IPS DF 6.9 (cell line): ENCODE data around the gene ZBP1.

ENCODE experiments used
- DNase-seq: peaks from one replicate; pipeline ENCODE4 v3.0.0-alpha.2; 2013; ENCODE audit warnings: low read depth, low spot score
- H3K27ac ChIP-seq: one replicate; pipeline ENCODE4 v1.5.1; 2013; ENCODE audit warnings: low read length, control low read depth
- H3K27me3 ChIP-seq: 2 replicates; pipeline ENCODE4 v1.6.1; 2013; ENCODE audit warnings: mild to moderate bottlenecking, low read length; ENCODE audit not compliant: control insufficient read depth, insufficient read depth
- H3K36me3 ChIP-seq: 2 replicates; pipeline ENCODE4 v1.6.1; 2013; ENCODE audit warnings: low read length; ENCODE audit not compliant: control insufficient read depth, insufficient read depth
- H3K4me1 ChIP-seq: 2 replicates; pipeline ENCODE4 v1.6.1; 2013; ENCODE audit warnings: low read length; ENCODE audit not compliant: control insufficient read depth, insufficient read depth
- H3K4me3 ChIP-seq: 2 replicates; pipeline ENCODE4 v1.5.1; 2013; ENCODE audit warnings: mild to moderate bottlenecking, low read length
- H3K9me3 ChIP-seq: 2 replicates; pipeline ENCODE4 v1.6.1; 2013; ENCODE audit warnings: low read length, inconsistent platforms; ENCODE audit not compliant: control insufficient read depth, insufficient read depth
- WGBS: extraction: QIAGEN DNeasy Blood & Tissue Kit; methylation state at CpG from one replicate; pipeline ENCODE4 v1.1.7; 2013; ENCODE audit warnings: mixed read lengths, missing lambda C conversion rate; ENCODE audit not compliant: insufficient read length, insufficient coverage; 5-methylcytosine and 5-hydroxymethylcytosine counted together

The ZBP1 gene

DNA sequence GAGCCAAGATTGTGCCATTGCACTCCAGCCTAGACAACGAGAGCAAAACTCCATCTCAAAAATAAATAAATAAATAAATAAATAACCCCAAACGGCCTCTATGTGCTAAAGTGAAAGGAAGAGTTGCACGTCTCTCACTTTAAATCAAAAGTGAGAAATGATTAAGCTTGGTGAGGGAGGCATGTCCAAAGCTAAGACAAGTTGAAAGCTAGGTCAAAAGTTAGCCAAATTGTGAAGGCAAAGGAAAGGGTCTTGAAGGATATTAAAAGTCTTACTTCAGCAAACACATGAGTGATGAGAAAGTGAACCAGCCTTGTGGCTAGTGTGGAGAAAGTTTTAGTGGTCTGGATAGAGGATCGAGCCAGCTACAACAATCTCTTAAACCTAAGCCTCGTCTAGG lies 14.3 kb downstream of the ZBP1 start:
- H3K27me3 ChIP-seq = no peaks in the 10 kb centered on the region
- H3K9me3 ChIP-seq = no peaks in the 10 kb centered on the region
- H3K4me1 ChIP-seq = 0 out of 2 replicates have a peak, but pooled peaks cover 2% of the 10 kb centered on the region
- H3K36me3 ChIP-seq = no peaks in the 10 kb centered on the region
- DNase-seq = no peak
- no peak overlapping the region for H3K4me3 ChIP-seq
- no CpG with 5 or more reads among the region's 5 CpGs for WGBS
- H3K27ac ChIP-seq = no peak overlapping the region

- H3K36me3 ChIP-seq = no peaks in the 10 kb centered on the region
- no peak for DNase-seq
- H3K27ac ChIP-seq = no peak overlapping the region
- no peaks in the 10 kb centered on the region for H3K9me3 ChIP-seq
- H3K4me1 ChIP-seq = 0 out of 2 replicates have a peak, but pooled peaks cover 2% of the 10 kb centered on the region
- H3K4me3 ChIP-seq = no peak overlapping the region
- no CpG with 5 or more reads among the region's 5 CpGs for WGBS
- no peaks in the 10 kb centered on the region for H3K27me3 ChIP-seq
These were observed 15.2 kb downstream of the ZBP1 start for GRCh38 chr20:57605045-57605444.

- Histone ChIP-seq H3K36me3 (no peaks in the 10 kb centered on the region), H3K27me3 (no peaks in the 10 kb centered on the region), H3K27ac (no peak overlapping the region), H3K4me3 (no peak overlapping the region), H3K4me1 (0 out of 2 replicates have a peak, but pooled peaks cover under 1% of the 10 kb centered on the region), H3K9me3 (no peaks in the 10 kb centered on the region)
- no peak for DNase-seq
- no CpG with 5 or more reads among the region's 10 CpGs for WGBS
These were observed 17.1 kb downstream of the ZBP1 start for GRCh38 chr20:57603120-57603519.

GRCh38 chr20:57601737-57602136 lies 18.5 kb downstream of the ZBP1 start:
- no peak for DNase-seq
- Histone ChIP-seq H3K36me3 (no peaks in the 10 kb centered on the region), H3K27ac (no peak overlapping the region), H3K9me3 (no peaks in the 10 kb centered on the region), H3K4me3 (no peak overlapping the region), H3K27me3 (no peaks in the 10 kb centered on the region), H3K4me1 (0 out of 2 replicates have a peak, but pooled peaks cover 1% of the 10 kb centered on the region)
- no CpG with 5 or more reads among the region's 5 CpGs for WGBS

- no peaks in the 10 kb centered on the region for H3K9me3 ChIP-seq
- no CpG with 5 or more reads among the region's 2 CpGs for WGBS
- no peak for DNase-seq
- no peaks in the 10 kb centered on the region for H3K27me3 ChIP-seq
- no peak overlapping the region for H3K4me3 ChIP-seq
- 0 out of 2 replicates have a peak, but pooled peaks cover 1% of the 10 kb centered on the region for H3K4me1 ChIP-seq
- H3K36me3 ChIP-seq = no peaks in the 10 kb centered on the region
- H3K27ac ChIP-seq = no peak overlapping the region
These were observed 19.0 kb downstream of the ZBP1 start for GRCh38 chr20:57601211-57601570.

GRCh38 chr20:57600320-57601210 lies 19.7 kb downstream of the ZBP1 start:
- H3K4me3 ChIP-seq = no peak overlapping the region
- no peak overlapping the region for H3K27ac ChIP-seq
- WGBS = no CpG with 5 or more reads among the region's 13 CpGs
- H3K36me3 ChIP-seq = no peaks in the 10 kb centered on the region
- H3K9me3 ChIP-seq = no peaks in the 10 kb centered on the region
- no peak for DNase-seq
- H3K27me3 ChIP-seq = no peaks in the 10 kb centered on the region
- H3K4me1 ChIP-seq = 0 out of 2 replicates have a peak, but pooled peaks cover 1% of the 10 kb centered on the region

DNA sequence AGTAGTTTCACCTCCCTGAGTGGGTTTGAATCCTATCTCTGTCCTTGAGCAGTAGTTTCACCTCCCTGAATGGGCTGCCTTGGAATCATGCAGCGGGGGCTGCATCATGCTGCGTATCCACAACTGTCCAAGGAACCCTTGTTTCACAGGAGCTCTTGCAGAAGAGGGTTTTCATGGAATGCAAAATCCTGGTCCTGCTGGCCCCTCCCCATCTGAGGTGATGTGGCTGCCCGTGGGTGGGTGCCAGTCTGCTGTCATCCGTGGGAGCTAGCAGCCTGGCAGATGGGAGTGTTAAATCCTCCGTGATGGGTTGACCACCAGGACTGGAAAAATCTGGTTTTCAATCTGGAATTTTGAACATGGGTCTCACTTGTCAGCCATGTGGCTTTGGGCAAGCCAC lies 21.7 kb downstream of the ZBP1 start:
- DNase-seq = no peak
- Histone ChIP-seq H3K36me3 (no peaks in the 10 kb centered on the region), H3K4me3 (no peak overlapping the region), H3K4me1 (0 out of 2 replicates have a peak, but pooled peaks cover 1% of the 10 kb centered on the region), H3K27ac (no peak overlapping the region), H3K9me3 (no peaks in the 10 kb centered on the region), H3K27me3 (no peaks in the 10 kb centered on the region)
- no CpG with 5 or more reads among the region's 5 CpGs for WGBS

- WGBS = no CpG with 5 or more reads among the region's 10 CpGs
- DNase-seq = no peak
- Histone ChIP-seq H3K4me1 (0 out of 2 replicates have a peak, but pooled peaks cover 1% of the 10 kb centered on the region), H3K27ac (no peak overlapping the region), H3K4me3 (no peak overlapping the region), H3K9me3 (no peaks in the 10 kb centered on the region), H3K36me3 (no peaks in the 10 kb centered on the region), H3K27me3 (no peaks in the 10 kb centered on the region)
These were observed 22.2 kb downstream of the ZBP1 start for GRCh38 chr20:57598060-57598459.

GRCh38 chr20:57596998-57597939 lies 23.0 kb downstream of the ZBP1 start:
- no CpG with 5 or more reads among the region's 39 CpGs for WGBS
- no peaks in the 10 kb centered on the region for H3K9me3 ChIP-seq
- DNase-seq = no peak
- H3K4me1 ChIP-seq = 0 out of 2 replicates have a peak, but pooled peaks cover 1% of the 10 kb centered on the region
- no peaks in the 10 kb centered on the region for H3K27me3 ChIP-seq
- H3K4me3 ChIP-seq = no peak overlapping the region
- no peaks in the 10 kb centered on the region for H3K36me3 ChIP-seq
- H3K27ac ChIP-seq = no peak overlapping the region

GRCh38 chr20:57596358-57596757 lies 23.9 kb downstream of the ZBP1 start:
- Histone ChIP-seq H3K9me3 (no peaks in the 10 kb centered on the region), H3K27ac (no peak overlapping the region), H3K4me1 (0 out of 2 replicates have a peak, but pooled peaks cover 1% of the 10 kb centered on the region), H3K36me3 (no peaks in the 10 kb centered on the region), H3K27me3 (no peaks in the 10 kb centered on the region), H3K4me3 (no peak overlapping the region)
- DNase-seq = no peak
- no CpG with 5 or more reads among the region's 11 CpGs for WGBS
